ENCODE results near the gene AK5. TPM values are rescaled to one million over a fixed set of nuclear protein-coding genes. Genes with fewer than 3 reads are reported as not detected.

The AK5 gene
- total and polyA plus RNA-seq, 2 experiments from 2014 or later, result 8.8 to 12.2 TPM

GRCh38 chr1:77579547-77579946 lies 297.7 kb downstream of the AK5 start:
- H2AFZ ChIP-seq, result no peak overlapping the region
- no peaks in the 10 kb centered on the region for H3K4me1 ChIP-seq (ENCODE audit: insufficient read depth)
- no peak overlapping the region for H3K4me2 ChIP-seq
- H3K4me3 ChIP-seq, result no peak overlapping the region
- peaks cover 19% of the 10 kb centered on the region; the same call in 1 of the 2 replicates for H3K36me3 ChIP-seq (ENCODE audit: insufficient read depth)
- Mint-ChIP-seq H3K27me3 (ENCODE audit: insufficient read depth, low read depth, poor library complexity) (no peaks in the 10 kb centered on the region), H3K36me3 (ENCODE audit: low read depth) (peaks cover 41% of the 10 kb centered on the region; the same call in 2 of the 3 replicates), H3K4me3 (no peak overlapping the region), H3K27ac (no peak overlapping the region), H3K4me1 (no peaks in the 10 kb centered on the region), H3K9me3 (no peaks in the 10 kb centered on the region)
- no peaks in the 10 kb centered on the region for H3K27me3 ChIP-seq (ENCODE audit: insufficient read depth)
- H3K79me2 ChIP-seq (replicated peaks; ENCODE audit: insufficient read depth), result no peaks in the 10 kb centered on the region
- ATAC-seq (no peak), DNase-seq (ENCODE audit: low spot score) (peak; percentile 16)
- H4K20me1 ChIP-seq (replicated peaks; ENCODE audit: insufficient read depth), result no peaks in the 10 kb centered on the region
- no peak for TF ChIP-seq NANOG (IDR thresholded peaks at IDR 0.05; ENCODE audit: borderline replicate concordance)
- no peak for TF ChIP-seq CREB1 (CRISPR knock-in tag; IDR thresholded peaks at IDR 0.05; ENCODE audit: low read depth)
- TF ChIP-seq EZH2 (IDR thresholded peaks at IDR 0.05; ENCODE audit: low read depth, unreplicated experiment), result no peak
- TF ChIP-seq JUNB (IDR thresholded peaks at IDR 0.05; ENCODE audit: unreplicated experiment), result no peak
- no peak for TF ChIP-seq EZH2phosphoT487 (IDR thresholded peaks at IDR 0.05; ENCODE audit: unreplicated experiment)
- no peak for TF ChIP-seq ETS1 (IDR thresholded peaks at IDR 0.05)
- TF ChIP-seq, protein P1, sequence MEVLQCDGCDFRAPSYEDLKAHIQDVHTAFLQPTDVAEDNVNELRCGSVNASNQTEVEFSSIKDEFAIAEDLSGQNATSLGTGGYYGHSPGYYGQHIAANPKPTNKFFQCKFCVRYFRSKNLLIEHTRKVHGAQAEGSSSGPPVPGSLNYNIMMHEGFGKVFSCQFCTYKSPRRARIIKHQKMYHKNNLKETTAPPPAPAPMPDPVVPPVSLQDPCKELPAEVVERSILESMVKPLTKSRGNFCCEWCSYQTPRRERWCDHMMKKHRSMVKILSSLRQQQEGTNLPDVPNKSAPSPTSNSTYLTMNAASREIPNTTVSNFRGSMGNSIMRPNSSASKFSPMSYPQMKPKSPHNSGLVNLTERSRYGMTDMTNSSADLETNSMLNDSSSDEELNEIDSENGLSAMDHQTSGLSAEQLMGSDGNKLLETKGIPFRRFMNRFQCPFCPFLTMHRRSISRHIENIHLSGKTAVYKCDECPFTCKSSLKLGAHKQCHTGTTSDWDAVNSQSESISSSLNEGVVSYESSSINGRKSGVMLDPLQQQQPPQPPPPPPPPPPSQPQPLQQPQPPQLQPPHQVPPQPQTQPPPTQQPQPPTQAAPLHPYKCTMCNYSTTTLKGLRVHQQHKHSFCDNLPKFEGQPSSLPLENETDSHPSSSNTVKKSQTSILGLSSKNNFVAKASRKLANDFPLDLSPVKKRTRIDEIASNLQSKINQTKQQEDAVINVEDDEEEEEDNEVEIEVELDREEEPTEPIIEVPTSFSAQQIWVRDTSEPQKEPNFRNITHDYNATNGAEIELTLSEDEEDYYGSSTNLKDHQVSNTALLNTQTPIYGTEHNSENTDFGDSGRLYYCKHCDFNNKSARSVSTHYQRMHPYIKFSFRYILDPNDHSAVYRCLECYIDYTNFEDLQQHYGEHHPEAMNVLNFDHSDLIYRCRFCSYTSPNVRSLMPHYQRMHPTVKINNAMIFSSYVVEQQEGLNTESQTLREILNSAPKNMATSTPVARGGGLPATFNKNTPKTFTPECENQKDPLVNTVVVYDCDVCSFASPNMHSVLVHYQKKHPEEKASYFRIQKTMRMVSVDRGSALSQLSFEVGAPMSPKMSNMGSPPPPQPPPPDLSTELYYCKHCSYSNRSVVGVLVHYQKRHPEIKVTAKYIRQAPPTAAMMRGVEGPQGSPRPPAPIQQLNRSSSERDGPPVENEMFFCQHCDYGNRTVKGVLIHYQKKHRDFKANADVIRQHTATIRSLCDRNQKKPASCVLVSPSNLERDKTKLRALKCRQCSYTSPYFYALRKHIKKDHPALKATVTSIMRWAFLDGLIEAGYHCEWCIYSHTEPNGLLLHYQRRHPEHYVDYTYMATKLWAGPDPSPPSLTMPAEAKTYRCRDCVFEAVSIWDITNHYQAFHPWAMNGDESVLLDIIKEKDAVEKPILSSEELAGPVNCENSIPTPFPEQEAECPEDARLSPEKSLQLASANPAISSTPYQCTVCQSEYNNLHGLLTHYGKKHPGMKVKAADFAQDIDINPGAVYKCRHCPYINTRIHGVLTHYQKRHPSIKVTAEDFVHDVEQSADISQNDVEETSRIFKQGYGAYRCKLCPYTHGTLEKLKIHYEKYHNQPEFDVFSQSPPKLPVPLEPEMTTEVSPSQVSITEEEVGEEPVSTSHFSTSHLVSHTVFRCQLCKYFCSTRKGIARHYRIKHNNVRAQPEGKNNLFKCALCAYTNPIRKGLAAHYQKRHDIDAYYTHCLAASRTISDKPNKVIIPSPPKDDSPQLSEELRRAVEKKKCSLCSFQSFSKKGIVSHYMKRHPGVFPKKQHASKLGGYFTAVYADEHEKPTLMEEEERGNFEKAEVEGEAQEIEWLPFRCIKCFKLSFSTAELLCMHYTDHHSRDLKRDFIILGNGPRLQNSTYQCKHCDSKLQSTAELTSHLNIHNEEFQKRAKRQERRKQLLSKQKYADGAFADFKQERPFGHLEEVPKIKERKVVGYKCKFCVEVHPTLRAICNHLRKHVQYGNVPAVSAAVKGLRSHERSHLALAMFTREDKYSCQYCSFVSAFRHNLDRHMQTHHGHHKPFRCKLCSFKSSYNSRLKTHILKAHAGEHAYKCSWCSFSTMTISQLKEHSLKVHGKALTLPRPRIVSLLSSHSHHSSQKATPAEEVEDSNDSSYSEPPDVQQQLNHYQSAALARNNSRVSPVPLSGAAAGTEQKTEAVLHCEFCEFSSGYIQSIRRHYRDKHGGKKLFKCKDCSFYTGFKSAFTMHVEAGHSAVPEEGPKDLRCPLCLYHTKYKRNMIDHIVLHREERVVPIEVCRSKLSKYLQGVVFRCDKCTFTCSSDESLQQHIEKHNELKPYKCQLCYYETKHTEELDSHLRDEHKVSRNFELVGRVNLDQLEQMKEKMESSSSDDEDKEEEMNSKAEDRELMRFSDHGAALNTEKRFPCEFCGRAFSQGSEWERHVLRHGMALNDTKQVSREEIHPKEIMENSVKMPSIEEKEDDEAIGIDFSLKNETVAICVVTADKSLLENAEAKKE (CRISPR knock-in tag; IDR thresholded peaks at IDR 0.05), result no peak
- TF ChIP-seq, protein P2, sequence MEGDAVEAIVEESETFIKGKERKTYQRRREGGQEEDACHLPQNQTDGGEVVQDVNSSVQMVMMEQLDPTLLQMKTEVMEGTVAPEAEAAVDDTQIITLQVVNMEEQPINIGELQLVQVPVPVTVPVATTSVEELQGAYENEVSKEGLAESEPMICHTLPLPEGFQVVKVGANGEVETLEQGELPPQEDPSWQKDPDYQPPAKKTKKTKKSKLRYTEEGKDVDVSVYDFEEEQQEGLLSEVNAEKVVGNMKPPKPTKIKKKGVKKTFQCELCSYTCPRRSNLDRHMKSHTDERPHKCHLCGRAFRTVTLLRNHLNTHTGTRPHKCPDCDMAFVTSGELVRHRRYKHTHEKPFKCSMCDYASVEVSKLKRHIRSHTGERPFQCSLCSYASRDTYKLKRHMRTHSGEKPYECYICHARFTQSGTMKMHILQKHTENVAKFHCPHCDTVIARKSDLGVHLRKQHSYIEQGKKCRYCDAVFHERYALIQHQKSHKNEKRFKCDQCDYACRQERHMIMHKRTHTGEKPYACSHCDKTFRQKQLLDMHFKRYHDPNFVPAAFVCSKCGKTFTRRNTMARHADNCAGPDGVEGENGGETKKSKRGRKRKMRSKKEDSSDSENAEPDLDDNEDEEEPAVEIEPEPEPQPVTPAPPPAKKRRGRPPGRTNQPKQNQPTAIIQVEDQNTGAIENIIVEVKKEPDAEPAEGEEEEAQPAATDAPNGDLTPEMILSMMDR (conservative IDR thresholded peaks at IDR 0.05; ENCODE audit: low read depth in 2 of 2), result no peak
- no peak overlapping the region for H3K27ac ChIP-seq (ENCODE audit: low read depth)
- no peaks in the 10 kb centered on the region for H3K9me2 ChIP-seq (ENCODE audit: insufficient read depth)
- H3F3A ChIP-seq (replicated peaks; ENCODE audit: low read depth), result no peaks in the 10 kb centered on the region

Measured in GM23338 (cell line).